GM19239 (cell line): ENCODE data around the gene SOX12.

Experiments used
- DNase-seq: peaks from one replicate; pipeline ENCODE4 v3.0.0; 2011; ENCODE audit warnings: low spot score; ENCODE audit not compliant: insufficient read length
- FAIRE-seq: peaks from 2 replicates; lab custom pipeline; 2011; peaks lifted over from hg19 to GRCh38; lab: Jason Lieb, UNC

The SOX12 gene

DNA sequence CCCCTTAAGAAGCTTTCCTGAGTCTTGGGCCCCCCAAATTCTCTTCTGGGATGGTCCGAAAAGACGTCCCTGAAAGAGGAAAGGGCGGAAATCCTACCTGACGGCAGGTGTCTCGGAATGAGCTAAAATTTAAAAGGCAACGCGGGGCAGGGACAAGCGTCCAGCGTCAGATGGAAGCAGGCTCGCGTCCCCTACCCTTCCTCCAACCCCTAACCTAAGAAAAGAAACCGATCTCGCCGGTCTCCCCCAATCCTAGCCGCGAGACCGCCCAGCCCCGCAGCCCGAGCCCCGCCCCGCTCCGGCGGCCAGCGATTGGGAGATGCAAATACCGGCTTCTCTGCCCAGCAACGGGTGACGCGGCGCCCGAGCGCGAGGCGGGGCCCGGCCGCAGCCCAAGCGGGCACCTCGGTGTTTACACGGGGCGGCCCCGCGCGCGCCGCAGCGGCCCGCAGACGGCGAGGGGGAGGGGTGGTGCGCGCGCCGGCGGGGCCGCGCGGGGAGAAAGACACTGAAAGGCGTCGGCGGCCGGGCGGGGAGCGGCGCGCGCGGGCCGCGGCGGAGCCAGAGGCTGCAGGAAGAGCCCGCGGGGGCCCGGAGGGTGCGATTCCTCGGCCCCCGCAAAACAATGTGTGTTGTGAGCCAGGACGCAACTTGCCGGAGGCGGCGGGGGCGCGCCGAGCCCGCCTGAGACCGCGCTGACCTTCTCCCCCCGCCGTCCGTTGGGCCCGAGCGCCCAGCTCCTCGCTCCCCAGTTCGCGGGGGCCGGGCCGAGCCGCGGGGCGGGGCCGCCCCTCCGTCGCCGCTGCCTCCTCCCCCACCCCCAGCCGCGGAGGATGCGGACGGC lies at the start of gene SOX12:
SOX12 (plus strand) TSS at position 508 of the 844 bp plus-strand sequence. CDS start 373 bp downstream, outside the sequence.
- DNase-seq = peak; percentile 95
- FAIRE-seq = peak; percentile 71

DNA sequence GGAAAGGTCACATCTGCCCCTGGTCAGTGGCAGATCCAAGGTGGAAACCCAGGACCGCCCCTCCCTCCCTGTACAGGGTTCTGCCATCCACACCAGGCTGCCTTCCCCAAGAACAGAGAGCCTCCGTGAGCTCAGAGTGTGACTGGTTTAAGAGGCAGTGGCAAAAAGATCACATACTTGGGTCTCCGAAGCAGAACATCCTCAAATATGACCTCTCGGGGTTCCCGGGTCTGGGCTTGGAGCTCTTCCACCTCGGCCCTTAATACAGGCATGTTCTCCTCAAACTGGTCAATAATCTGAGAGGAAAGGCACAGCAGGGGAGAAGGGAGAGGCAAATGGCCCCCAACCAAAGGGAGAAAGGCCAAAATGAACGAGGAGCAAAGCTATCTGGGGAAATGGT lies 49.6 kb upstream of the SOX12 start:
- no peak for DNase-seq
- no peak for FAIRE-seq

DNA sequence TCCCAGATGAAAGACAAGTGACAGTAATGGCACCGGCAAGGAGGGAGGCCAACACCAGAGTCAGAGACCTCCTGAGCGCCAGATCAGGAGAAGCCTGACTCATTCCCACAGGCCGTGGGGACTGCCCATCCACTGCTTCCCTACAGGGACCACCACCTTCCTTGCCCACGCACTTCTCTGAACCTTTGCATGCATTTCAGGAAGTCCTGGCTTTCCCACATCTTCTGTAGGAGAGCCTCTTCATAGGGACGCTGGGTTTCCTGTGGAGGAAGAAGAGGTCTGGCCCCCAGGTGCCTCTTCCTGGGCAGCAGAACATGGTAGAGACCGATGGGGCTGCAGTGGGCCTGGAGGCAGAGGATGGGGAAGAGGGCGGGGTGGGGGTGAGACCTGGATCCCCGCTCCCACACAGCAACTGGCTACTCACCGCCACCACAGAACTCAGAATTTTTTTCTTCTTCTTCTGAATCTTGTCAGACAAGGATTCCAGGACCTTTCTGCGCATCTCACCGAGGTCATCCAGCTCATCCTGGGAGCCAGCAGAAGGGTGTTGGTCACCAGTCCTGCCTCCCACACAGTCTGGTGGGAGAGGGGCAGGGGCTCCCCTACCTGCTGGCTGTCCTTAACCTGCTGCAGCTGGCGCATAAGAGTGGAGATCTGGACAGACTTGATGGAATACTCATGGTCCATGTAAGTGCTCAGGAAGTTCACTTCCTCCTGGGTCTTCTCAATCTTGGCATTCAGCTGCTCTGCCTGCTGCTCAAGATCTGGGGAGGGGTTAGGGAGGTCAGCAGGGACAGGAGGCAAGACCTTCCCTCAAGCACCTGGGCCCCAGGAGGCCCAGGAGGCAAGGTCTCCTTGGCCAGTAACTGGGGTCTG lies 48.5 kb upstream of the SOX12 start:
- DNase-seq (no peak), FAIRE-seq (no peak)

DNA sequence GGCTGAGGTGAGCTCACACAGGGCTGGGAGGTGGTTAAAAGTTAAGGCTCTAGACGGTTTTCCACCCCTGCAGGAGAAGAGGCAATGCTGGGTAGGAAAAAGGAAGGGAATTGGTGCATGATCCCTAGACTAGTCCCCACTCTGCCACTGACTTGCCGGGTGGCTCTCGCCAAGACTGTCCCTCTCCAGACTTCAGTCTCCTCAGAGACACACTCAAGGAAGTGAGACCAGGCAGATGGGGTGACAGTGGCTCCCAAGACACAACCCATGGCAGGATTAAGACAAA lies 47.9 kb upstream of the SOX12 start:
- FAIRE-seq (no peak), DNase-seq (no peak)

GRCh38 chr20:278181-278580 lies 47.2 kb upstream of the SOX12 start:
- no peak for DNase-seq
- no peak for FAIRE-seq

- FAIRE-seq = no peak
- DNase-seq = no peak
Observed at GRCh38 chr20:278607-279571, 46.5 kb upstream of the SOX12 start.

DNA sequence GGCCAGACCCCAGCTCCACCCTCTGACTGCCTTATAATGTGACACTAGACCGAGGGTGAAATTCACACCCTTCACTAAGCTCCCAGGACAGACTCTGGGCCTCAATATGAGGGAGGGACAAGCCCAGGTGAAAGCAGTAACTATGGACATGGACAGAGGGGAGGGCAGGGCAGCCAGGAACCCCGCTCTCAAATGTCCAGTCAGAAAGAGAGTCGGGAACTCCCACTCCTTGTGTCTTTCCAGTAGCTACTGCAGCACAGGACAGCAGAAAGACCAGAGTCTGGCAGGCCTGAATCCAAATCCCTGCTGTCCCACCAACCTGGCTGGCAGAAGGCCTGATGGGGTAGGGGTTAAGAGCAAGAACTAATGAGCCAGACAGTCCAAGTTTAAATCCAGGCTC lies 41.2 kb upstream of the SOX12 start:
- FAIRE-seq = no peak
- DNase-seq = no peak

- FAIRE-seq = no peak
- DNase-seq = no peak
Observed at GRCh38 chr20:286508-286907, 38.8 kb upstream of the SOX12 start.

DNA sequence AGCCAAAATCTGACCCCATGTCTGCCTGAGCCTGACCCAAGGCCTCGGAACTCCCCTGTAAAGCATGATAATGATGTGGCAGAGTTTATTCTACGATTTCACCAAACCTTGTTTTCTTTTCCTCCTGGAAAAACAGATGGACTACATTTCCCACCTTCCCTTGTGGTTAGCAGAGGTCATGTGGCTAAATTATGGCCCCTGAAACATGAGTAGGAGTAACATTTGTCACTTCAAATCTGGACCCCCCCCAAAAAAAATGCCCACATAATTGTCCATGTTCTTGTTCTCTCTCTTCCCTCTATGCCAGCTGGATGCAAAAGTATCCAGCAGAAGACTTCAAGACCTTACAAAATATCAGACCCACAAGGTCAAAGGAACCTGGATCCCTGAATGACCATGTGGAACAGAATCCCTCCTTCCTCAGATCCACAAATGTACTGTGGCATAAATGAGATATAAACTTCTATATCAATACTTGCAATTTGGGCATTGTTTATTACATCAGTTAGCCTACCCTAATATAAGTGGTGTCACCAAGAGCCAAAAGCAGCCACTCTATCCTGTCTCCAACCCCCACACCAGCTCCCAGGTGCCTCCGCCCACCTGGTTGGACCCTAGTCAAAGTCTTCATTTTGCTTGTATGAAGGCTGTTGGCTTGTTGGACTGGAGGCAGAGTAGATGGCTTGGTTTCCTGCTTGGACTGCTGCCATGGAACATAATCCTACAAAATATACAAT lies 36.2 kb upstream of the SOX12 start:
- FAIRE-seq (no peak), DNase-seq (no peak)

DNA sequence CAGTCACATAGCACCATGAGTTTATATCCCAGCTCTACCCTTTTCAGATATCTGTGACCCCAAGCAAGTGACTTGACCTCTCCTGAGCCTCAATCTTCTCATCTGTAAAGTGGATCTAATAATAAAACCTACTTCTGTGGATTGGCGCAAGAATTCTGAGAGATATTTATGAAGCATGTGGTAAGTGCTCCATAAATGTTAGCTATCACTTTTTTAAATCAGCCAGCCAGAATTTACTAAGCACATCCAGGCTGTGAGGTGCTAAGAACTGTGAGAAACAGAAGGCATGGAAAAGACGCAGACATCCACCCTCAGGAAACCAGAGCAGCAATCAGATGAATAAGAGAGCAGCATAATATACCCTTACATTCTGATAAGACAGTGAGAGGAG lies 35.7 kb upstream of the SOX12 start:
- no peak for DNase-seq
- FAIRE-seq = no peak

DNA sequence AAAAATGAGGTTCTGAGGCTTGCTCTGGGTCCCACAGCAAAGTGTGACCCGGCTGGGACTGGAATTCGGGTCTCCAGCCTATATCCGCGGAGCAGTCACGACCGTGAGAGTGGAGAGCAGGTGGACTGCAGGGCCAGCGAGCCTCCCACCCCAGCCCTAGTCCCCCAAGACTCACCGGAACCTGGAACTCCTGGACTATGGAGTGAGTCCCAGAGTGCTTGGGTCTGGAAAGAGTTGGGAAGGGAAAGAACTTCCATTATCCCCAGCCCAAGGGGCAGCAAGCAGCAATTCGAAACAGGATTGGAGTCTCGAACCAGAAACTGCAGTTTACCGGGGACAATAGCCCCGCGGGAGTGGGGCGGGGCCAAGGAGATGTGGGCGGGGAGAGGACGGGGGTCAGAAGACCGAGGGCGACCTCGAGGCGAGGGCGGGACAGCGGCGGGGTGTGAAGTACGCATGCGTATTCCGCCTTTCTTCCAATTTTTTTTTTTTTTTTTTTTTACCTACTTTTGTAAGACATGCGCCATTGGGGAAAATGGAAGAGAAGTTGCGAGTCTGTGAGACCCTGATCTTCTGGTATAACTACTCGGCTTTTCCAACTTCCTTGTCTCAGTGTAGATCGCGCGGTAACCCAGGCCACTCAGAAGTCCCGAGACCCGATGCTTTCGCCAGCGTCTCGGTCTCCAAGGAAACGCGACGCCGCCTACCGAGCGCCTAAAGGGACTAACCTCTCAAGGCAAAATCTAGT lies 35.1 kb upstream of the SOX12 start, which contains the start of gene C20orf96:
C20orf96 (minus strand) TSS at position 667 of the 748 bp plus-strand sequence; CDS start at position 527, 140 bp downstream.
- FAIRE-seq = peak; percentile 96
- peak; percentile 89 for DNase-seq

GRCh38 chr20:294602-295001 lies 30.8 kb upstream of the SOX12 start:
- FAIRE-seq (no peak), DNase-seq (no peak)

DNA sequence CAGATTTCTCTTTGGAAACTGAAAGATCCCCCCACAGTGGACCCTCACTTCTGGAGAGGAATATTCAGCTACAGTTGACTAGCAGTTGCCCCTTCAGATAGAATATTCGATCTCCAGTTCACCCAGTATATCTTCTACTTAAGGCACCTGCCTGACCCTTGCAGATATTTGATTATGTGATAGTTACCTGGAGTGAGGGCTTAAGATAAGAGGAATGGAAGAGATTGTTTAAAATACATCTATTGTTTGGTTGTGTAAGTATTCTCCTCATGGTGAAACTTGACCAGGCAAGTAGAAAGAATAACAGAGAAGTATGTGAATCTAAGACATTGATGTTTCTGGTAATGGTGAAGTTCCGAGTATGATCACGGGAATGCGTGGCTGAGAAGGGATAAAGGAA lies 29.5 kb upstream of the SOX12 start:
- FAIRE-seq (no peak), DNase-seq (no peak)

DNA sequence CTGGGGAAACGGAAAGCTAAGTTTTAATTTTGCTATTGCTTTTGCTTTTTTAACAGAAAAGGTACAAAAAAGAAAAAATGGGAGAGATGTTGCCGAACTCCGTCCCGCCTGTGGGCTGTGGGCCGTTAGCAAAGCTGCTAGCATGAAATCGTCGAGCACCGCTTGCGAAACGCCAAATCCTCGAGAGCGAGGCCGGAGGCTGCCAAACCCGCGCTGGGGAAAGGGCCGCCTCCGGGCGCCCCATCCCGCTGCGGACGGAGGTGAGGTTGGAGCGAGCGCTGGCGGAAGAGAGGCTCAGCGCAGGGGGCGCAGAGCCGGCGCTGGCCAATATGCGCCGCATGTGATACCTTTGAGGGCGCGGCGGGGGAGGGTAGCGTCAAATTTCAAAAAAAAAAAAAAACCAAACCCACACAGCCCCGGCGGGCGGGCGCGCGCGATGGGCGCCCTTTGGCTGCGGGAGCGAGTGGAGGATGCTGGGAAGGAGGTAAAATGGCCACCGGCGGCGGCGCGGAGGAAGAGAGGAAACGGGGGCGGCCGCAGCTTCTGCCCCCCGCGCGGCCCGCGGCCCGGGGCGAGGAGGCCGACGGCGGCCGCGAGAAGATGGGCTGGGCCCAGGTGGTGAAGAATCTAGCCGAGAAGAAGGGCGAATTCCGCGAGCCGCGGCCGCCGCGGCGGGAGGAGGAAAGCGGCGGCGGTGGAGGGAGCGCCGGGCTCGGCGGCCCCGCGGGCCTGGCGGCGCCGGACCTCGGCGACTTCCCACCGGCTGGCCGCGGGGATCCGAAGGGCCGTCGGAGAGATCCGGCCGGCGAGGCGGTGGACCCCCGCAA lies 28.0 kb upstream of the SOX12 start, which contains the start of gene ZCCHC3:
ZCCHC3 (plus strand) TSS at position 473 of the 827 bp plus-strand sequence; CDS start at position 490, 17 bp downstream.
- peak; percentile 85 for DNase-seq
- peak; percentile 87 for FAIRE-seq

GRCh38 chr20:297925-298775 lies 27.2 kb upstream of the SOX12 start:
- DNase-seq (peak; percentile 53), FAIRE-seq (peak; percentile 80)

DNA sequence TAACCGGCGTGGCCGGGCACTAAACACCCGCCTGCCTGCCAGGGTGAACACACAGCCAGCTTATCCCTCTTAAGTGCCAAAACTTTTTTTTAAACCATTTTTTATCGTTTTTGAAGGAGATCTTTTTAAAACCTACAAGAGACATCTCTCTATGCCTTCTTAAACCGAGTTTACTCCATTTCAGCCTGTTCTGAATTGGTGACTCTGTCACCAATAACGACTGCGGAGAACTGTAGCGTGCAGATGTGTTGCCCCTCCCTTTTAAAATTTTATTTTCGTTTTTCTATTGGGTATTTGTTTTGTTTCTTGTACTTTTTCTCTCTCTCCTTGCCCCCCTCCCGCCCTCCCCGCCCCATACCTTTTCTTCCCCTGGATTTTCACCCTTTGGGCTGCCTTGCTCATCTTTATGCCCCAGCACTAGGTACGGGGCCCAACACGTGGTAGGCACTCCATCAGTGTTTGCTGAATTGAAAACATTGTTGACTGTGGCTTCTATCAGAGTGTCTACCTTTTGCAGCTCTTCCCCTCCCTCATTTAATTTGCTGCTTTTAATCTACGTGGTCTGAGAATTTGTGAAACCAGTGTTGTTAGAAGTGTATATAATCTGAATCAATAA lies 26.5 kb upstream of the SOX12 start:
- DNase-seq (no peak), FAIRE-seq (no peak)
